NT2/D1 (cell line): ENCODE results near the gene TXNDC2.
"Not testable (repeated sequence)": the region's sequence is repeated elsewhere in the genome, so short reads cannot be mapped to it uniquely, and the experiment has no call there.

Source experiments
- DNase-seq: peaks from one replicate; pipeline ENCODE4 v3.0.0-alpha.2; 2011; ENCODE audit warnings: low read depth, low spot score
- H3K27me3 ChIP-seq: 2 replicates; pipeline ENCODE4 v1.6.0; 2011; ENCODE audit warnings: mild to moderate bottlenecking; ENCODE audit not compliant: insufficient read length, insufficient read depth
- H3K36me3 ChIP-seq: 2 replicates; pipeline ENCODE4 v1.6.1; 2011; ENCODE audit warnings: mild to moderate bottlenecking, low read length, mixed read lengths; ENCODE audit not compliant: insufficient read depth, insufficient read length
- H3K4me1 ChIP-seq: 2 replicates; pipeline ENCODE4 v1.5.1; 2011; ENCODE audit not compliant: insufficient read depth, insufficient read length
- H3K4me3 ChIP-seq: 2 replicates; pipeline ENCODE4 v1.5.1; 2011; ENCODE audit warnings: low read depth; ENCODE audit not compliant: insufficient read length
- H3K9ac ChIP-seq: 2 replicates; pipeline ENCODE4 v1.6.0; 2011; ENCODE audit warnings: low read depth; ENCODE audit not compliant: insufficient read length
- H3K9me3 ChIP-seq: 2 replicates; pipeline ENCODE4 v1.5.1; 2011; ENCODE audit warnings: mild to moderate bottlenecking, low read length; ENCODE audit not compliant: insufficient read depth
- SUZ12 ChIP-seq: IDR thresholded peaks from 2 replicates; pipeline ENCODE4 v1.6.1; 2011; ENCODE audit not compliant: insufficient read length, insufficient read depth; ENCODE audit errors: extremely low read depth
- YY1 ChIP-seq: IDR thresholded peaks from 2 replicates; pipeline ENCODE4 v1.6.1; 2011; ENCODE audit not compliant: insufficient read length, insufficient read depth
- ZNF274 ChIP-seq: IDR thresholded peaks from 2 replicates; pipeline ENCODE4 v1.6.1; 2011; ENCODE audit warnings: mild to moderate bottlenecking, low read depth, low read length

Gene TXNDC2

GRCh38 chr18:9898792-9899549, 13.2 kb downstream of the TXNDC2 start:
- H3K9ac ChIP-seq: no peak overlapping the region
- H3K27me3 ChIP-seq: no peaks in the 10 kb centered on the region
- H3K9me3 ChIP-seq: no peaks in the 10 kb centered on the region
- H3K4me3 ChIP-seq: no peak overlapping the region
- TF ChIP-seq SUZ12: no peak
- TF ChIP-seq ZNF274: no peak
- TF ChIP-seq YY1: no peak
- H3K36me3 ChIP-seq: no peaks in the 10 kb centered on the region
- no peaks in the 10 kb centered on the region for H3K4me1 ChIP-seq
- no peak for DNase-seq

- not testable (repeated sequence) for H3K27me3 ChIP-seq, H3K9ac ChIP-seq
Observed at GRCh38 chr18:9899550-9899930, 13.8 kb downstream of the TXNDC2 start.

GRCh38 chr18:9900699-9901098, 14.9 kb downstream of the TXNDC2 start:
- DNase-seq: no peak
- no peak for TF ChIP-seq SUZ12

More at GRCh38 chr18:9899550-9899930, 13.8 kb downstream of the TXNDC2 start:
- not testable (repeated sequence) for H3K9me3 ChIP-seq, DNase-seq, H3K4me3 ChIP-seq, H3K4me1 ChIP-seq, H3K36me3 ChIP-seq

GRCh38 chr18:9901377-9901776, 15.6 kb downstream of the TXNDC2 start:
- DNase-seq: no peak
- TF ChIP-seq YY1 (no peak), ZNF274 (no peak), SUZ12 (no peak)
- Histone ChIP-seq H3K4me1 (no peaks in the 10 kb centered on the region), H3K36me3 (no peaks in the 10 kb centered on the region), H3K27me3 (no peaks in the 10 kb centered on the region), H3K9me3 (no peaks in the 10 kb centered on the region), H3K4me3 (no peak overlapping the region), H3K9ac (no peak overlapping the region)

More at GRCh38 chr18:9900699-9901098, 14.9 kb downstream of the TXNDC2 start:
- H3K4me3 ChIP-seq: no peak overlapping the region
- H3K9ac ChIP-seq: no peak overlapping the region
- H3K4me1 ChIP-seq: no peaks in the 10 kb centered on the region
- no peaks in the 10 kb centered on the region for H3K36me3 ChIP-seq
- H3K9me3 ChIP-seq: no peaks in the 10 kb centered on the region
- no peaks in the 10 kb centered on the region for H3K27me3 ChIP-seq

- H3K36me3 ChIP-seq, H3K27me3 ChIP-seq, DNase-seq, H3K4me3 ChIP-seq, H3K4me1 ChIP-seq, H3K9ac ChIP-seq, H3K9me3 ChIP-seq: not testable (repeated sequence)
Observed at GRCh38 chr18:9902264-9902663, 16.5 kb downstream of the TXNDC2 start.

- TF ChIP-seq ZNF274: no peak
- TF ChIP-seq YY1: no peak
- no peak for TF ChIP-seq SUZ12
- Histone ChIP-seq H3K4me1 (no peaks in the 10 kb centered on the region), H3K9ac (no peak overlapping the region)
Observed at GRCh38 chr18:9902832-9903231, 17.1 kb downstream of the TXNDC2 start.

GRCh38 chr18:9905401-9905922, 19.7 kb downstream of the TXNDC2 start:
- H3K9ac ChIP-seq: no peak overlapping the region
- TF ChIP-seq YY1 (no peak), SUZ12 (no peak), ZNF274 (no peak)
- no peak for DNase-seq
- no peaks in the 10 kb centered on the region for H3K36me3 ChIP-seq
- no peaks in the 10 kb centered on the region for H3K4me1 ChIP-seq
- H3K4me3 ChIP-seq: no peak overlapping the region
- H3K9me3 ChIP-seq: no peaks in the 10 kb centered on the region
- H3K27me3 ChIP-seq: no peaks in the 10 kb centered on the region

More at GRCh38 chr18:9902832-9903231, 17.1 kb downstream of the TXNDC2 start:
- H3K9me3 ChIP-seq: no peaks in the 10 kb centered on the region
- no peak overlapping the region for H3K4me3 ChIP-seq
- no peak for DNase-seq
- H3K36me3 ChIP-seq: no peaks in the 10 kb centered on the region
- H3K27me3 ChIP-seq: no peaks in the 10 kb centered on the region

GRCh38 chr18:9906481-9906880, 20.7 kb downstream of the TXNDC2 start:
- H3K9me3 ChIP-seq: no peaks in the 10 kb centered on the region
- no peak overlapping the region for H3K4me3 ChIP-seq
- no peak for TF ChIP-seq YY1
- no peak for TF ChIP-seq ZNF274
- no peak for TF ChIP-seq SUZ12
- H3K4me1 ChIP-seq: no peaks in the 10 kb centered on the region
- no peak for DNase-seq
- H3K36me3 ChIP-seq: no peaks in the 10 kb centered on the region
- no peaks in the 10 kb centered on the region for H3K27me3 ChIP-seq
- no peak overlapping the region for H3K9ac ChIP-seq
